B cell (primary cell): ENCODE data around the gene ANO2. TPM values are rescaled to one million over a fixed set of nuclear protein-coding genes. Genes with fewer than 3 reads are reported as not detected.

Experiments
- ATAC-seq: fragments of 200-7000 bp; cut with Tn5 transposase; one replicate; pipeline ENCODE4 v1.10.0; 2021; ENCODE audit warnings: low read depth, mild to moderate bottlenecking, moderate number of reproducible peaks, moderate library complexity
- CTCF ChIA-PET: fragments of 350-600 bp; sonication (Branson Sonifier 250); formaldehyde crosslinking; loops from one replicate; lab custom pipeline; 2021; ENCODE audit warnings: antibody characterized with exemption, inconsistent platforms; lab: Charles Lee
- POLR2A ChIA-PET: fragments of 350-600 bp; sonication (Branson Sonifier 250); formaldehyde crosslinking; loops from one replicate; lab custom pipeline; 2021; ENCODE audit warnings: antibody characterized with exemption; lab: Charles Lee
- DNase-seq: peaks from one replicate; pipeline ENCODE4 v3.0.0; 2013
- H2AFZ ChIP-seq: 2 replicates; pipeline ENCODE4 v1.6.1; 2012; ENCODE audit warnings: mild to moderate bottlenecking, low read depth, low read length; ENCODE audit not compliant: insufficient read depth, poor library complexity, severe bottlenecking
- H3K27ac ChIP-seq, 2 donors: 1 replicate in 1 of 2; 2 replicates in 1 of 2; pipeline ENCODE4 v1.5.1; 2012 to 2013; ENCODE audit warnings: low read length in 2 of 2, mild to moderate bottlenecking in 2 of 2, moderate library complexity in 1 of 2
- H3K27me3 ChIP-seq, 4 experiments: fragments of 200-600 bp in 1 of 4; sonication (generic) in 1 of 4; replicated peaks in 1 of 4; 1 replicate in 2 of 4; 2 replicates in 2 of 4; pipeline versions ENCODE4 v1.6.1 to v1.7.0; 2013 to 2016; ENCODE audit warnings: low read length in 3 of 4, mild to moderate bottlenecking in 2 of 4, mixed read lengths in 1 of 4, moderate library complexity in 1 of 4; ENCODE audit not compliant: insufficient read depth in 4 of 4, control insufficient read depth in 3 of 4; ENCODE audit errors: control extremely low read depth in 1 of 4
- H3K36me3 ChIP-seq, 2 experiments: replicated peaks in 1 of 2; 1 replicate in 1 of 2; 2 replicates in 1 of 2; pipeline versions ENCODE4 v1.6.1 to v1.7.1; 2013; ENCODE audit warnings: low read length in 1 of 2; ENCODE audit not compliant: insufficient read depth in 2 of 2, control insufficient read depth in 1 of 2; ENCODE audit errors: control extremely low read depth in 1 of 2, extremely low read depth in 1 of 2
- H3K4me1 ChIP-seq, 2 donors: fragments of 200-600 bp in 1 of 2; sonication (generic) in 1 of 2; 1 replicate in 1 of 2; 2 replicates in 1 of 2; pipeline versions ENCODE4 v1.5.1 to v1.6.1; 2013 to 2017; ENCODE audit warnings: low read length in 2 of 2; ENCODE audit not compliant: control insufficient read depth in 2 of 2, insufficient read depth in 2 of 2
- H3K4me2 ChIP-seq: replicated peaks from 2 replicates; pipeline ENCODE3; 2012; ENCODE audit warnings: mild to moderate bottlenecking, low read depth, low read length; ENCODE audit not compliant: poor library complexity, severe bottlenecking
- H3K4me3 ChIP-seq, 5 experiments: fragments of 200-600 bp in 1 of 5; sonication (generic) in 1 of 5; 1 replicate in 3 of 5; 2 replicates in 2 of 5; pipeline versions ENCODE4 v1.5.1 to v1.7.0; 2011 to 2016; ENCODE audit warnings: low read length in 4 of 5, mild to moderate bottlenecking in 4 of 5, low read depth in 2 of 5, control low read depth in 1 of 5, moderate library complexity in 1 of 5; ENCODE audit not compliant: insufficient read depth in 1 of 5; ENCODE audit errors: control extremely low read depth in 1 of 5, extremely low read depth in 1 of 5
- H3K79me2 ChIP-seq: fragments of 200-600 bp; sonication (generic); one replicate; pipeline ENCODE4 v1.6.0; 2016; ENCODE audit warnings: low read length; ENCODE audit not compliant: control insufficient read depth, insufficient read depth
- H3K9ac ChIP-seq: fragments of 200-600 bp; sonication (generic); 2 replicates; pipeline ENCODE4 v1.6.1; 2017; ENCODE audit warnings: mild to moderate bottlenecking, low read length, moderate library complexity
- H3K9me3 ChIP-seq, 3 donors: one replicate each; pipeline versions ENCODE4 v1.6.1 to v1.7.1; 2013; ENCODE audit warnings: low read length in 2 of 3; ENCODE audit not compliant: control insufficient read depth in 2 of 3, insufficient read depth in 1 of 3; ENCODE audit errors: control extremely low read depth in 1 of 3
- H4K20me1 ChIP-seq: 2 replicates; pipeline ENCODE4 v1.6.0; 2012; ENCODE audit warnings: mild to moderate bottlenecking, low read length; ENCODE audit not compliant: insufficient read depth, control insufficient read depth, poor library complexity, severe bottlenecking
- H3K27ac Mint-ChIP-seq: one replicate; pipeline ENCODE4 v1.8.0; 2021; ENCODE audit warnings: mixed read lengths
- H3K27me3 Mint-ChIP-seq: one replicate; pipeline ENCODE4 v1.8.0; 2021; ENCODE audit warnings: mixed read lengths
- H3K4me1 Mint-ChIP-seq: one replicate; pipeline ENCODE4 v1.8.0; 2021; ENCODE audit warnings: mixed read lengths
- H3K4me3 Mint-ChIP-seq: one replicate; pipeline ENCODE4 v1.8.0; 2021; ENCODE audit warnings: mixed read lengths
- H3K9me3 Mint-ChIP-seq: one replicate; pipeline ENCODE4 v1.8.0; 2022; ENCODE audit warnings: mixed read lengths; ENCODE audit not compliant: insufficient read depth
- EZH2 ChIP-seq: IDR thresholded peaks from 2 replicates; pipeline ENCODE4 v1.6.1; 2012; ENCODE audit warnings: borderline replicate concordance, low read depth, mild to moderate bottlenecking, moderate library complexity, low read length; ENCODE audit not compliant: insufficient read depth, poor library complexity, severe bottlenecking
- whole genome bisulfite sequencing: methylation state at CpG from one replicate; pipeline ENCODE4 v1.1.5; 2013; ENCODE audit warnings: missing lambda C conversion rate; ENCODE audit not compliant: insufficient coverage; 5-methylcytosine and 5-hydroxymethylcytosine counted together
- intact Hi-C: fragments of 100-400 bp; cut with micrococcal nuclease; formaldehyde crosslinking; loops from one replicate; pipeline ENCODE4 v1.10.0; 2022
- polyA plus RNA-seq: library from polyadenylated mRNA; depleted of rRNA; stranded (reverse); fragments of >200 nt; gene quantifications from 2 replicates; pipeline ENCODE4 v1.2.3, GENCODE V29; 2012
- total RNA-seq, 2 donors: library from RNA; stranded (reverse); fragments of 120-200 nt in 1 of 2; gene quantifications; 1 replicate in 1 of 2; 2 replicates in 1 of 2; pipeline versions ENCODE4 v1.2.3 to v1.2.4, GENCODE V29; 2013 to 2022
- TF ChIP-seq, protein P1 (sequence below): fragments of 200-600 bp; IDR thresholded peaks from one replicate; pipeline ENCODE4 v1.8.0; 2022; ENCODE audit warnings: antibody characterized with exemption, mild to moderate bottlenecking

Gene ANO2
- total and polyA plus RNA-seq, 2 donors (not counting 1 experiment from before 2014, with no cell fraction given), result not detected

DNA sequence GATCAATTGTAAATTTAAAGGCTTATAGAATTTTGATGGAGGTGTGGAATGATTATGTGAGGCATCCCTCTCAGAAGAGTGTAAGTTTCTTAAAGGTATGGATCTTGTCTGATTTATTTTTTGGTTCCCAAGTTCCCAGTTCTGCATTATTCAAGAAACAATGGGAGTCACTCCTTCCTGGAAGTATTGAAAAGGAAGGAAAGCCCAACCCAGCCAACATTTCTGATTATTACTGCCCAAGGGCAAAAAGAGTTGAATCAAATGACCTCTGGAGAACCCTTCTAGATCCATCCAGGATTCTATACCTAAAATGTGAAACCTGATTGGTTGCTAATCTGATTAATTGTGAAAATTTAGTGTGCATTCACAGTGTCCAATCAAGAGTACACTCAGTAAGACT is 166.2 kb downstream of the ANO2 start:
- Histone ChIP-seq H3K27me3 (no peaks in the 10 kb centered on the region), H4K20me1 (no peaks in the 10 kb centered on the region), H3K27ac (no peak overlapping the region), H3K4me2 (no peak overlapping the region), H3K9ac (no peak overlapping the region), H3K79me2 (no peaks in the 10 kb centered on the region), H2AFZ (no peak overlapping the region), H3K9me3 (no peaks in the 10 kb centered on the region), H3K36me3 (no peaks in the 10 kb centered on the region), H3K4me3 (no peak overlapping the region), H3K4me1 (no peaks in the 10 kb centered on the region)
- no peak for TF ChIP-seq EZH2
- TF ChIP-seq, protein P1, sequence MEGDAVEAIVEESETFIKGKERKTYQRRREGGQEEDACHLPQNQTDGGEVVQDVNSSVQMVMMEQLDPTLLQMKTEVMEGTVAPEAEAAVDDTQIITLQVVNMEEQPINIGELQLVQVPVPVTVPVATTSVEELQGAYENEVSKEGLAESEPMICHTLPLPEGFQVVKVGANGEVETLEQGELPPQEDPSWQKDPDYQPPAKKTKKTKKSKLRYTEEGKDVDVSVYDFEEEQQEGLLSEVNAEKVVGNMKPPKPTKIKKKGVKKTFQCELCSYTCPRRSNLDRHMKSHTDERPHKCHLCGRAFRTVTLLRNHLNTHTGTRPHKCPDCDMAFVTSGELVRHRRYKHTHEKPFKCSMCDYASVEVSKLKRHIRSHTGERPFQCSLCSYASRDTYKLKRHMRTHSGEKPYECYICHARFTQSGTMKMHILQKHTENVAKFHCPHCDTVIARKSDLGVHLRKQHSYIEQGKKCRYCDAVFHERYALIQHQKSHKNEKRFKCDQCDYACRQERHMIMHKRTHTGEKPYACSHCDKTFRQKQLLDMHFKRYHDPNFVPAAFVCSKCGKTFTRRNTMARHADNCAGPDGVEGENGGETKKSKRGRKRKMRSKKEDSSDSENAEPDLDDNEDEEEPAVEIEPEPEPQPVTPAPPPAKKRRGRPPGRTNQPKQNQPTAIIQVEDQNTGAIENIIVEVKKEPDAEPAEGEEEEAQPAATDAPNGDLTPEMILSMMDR, result no peak
- intact Hi-C loops, result no loop called here
- ChIA-PET CTCF (no interaction called here), POLR2A (no interaction called here)
- DNase-seq, result no peak
- no peak overlapping the region for H3K27ac Mint-ChIP-seq
- no peaks in the 10 kb centered on the region for H3K9me3 Mint-ChIP-seq
- H3K27me3 Mint-ChIP-seq, result peaks cover 19% of the 10 kb centered on the region
- H3K4me1 Mint-ChIP-seq, result no peaks in the 10 kb centered on the region
- no peak for ATAC-seq
- no peak overlapping the region for H3K4me3 Mint-ChIP-seq

DNA sequence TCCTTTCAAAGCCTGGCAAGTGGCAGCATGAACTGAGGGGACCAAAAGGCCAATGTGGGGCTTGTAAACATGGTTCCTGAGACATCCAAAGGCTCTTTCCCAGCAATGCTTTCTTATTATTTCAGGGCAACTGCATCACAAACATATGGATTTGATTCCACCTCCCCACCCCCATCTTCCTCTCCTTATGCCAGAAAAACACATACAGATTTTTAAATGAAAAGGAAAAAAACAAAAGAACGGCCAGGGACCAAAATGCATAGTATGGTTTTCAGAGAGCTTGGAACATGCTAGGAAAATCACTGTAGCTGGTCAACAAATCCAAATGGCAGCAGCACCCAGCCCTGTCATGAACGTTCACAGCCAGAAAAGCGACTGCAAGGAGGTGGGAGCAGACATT is 167.6 kb downstream of the ANO2 start:
- TF ChIP-seq EZH2, result no peak
- TF ChIP-seq, protein P1, result no peak
- Histone ChIP-seq H3K4me3 (no peak overlapping the region), H3K79me2 (no peaks in the 10 kb centered on the region), H3K36me3 (no peaks in the 10 kb centered on the region), H3K9ac (no peak overlapping the region), H3K27ac (no peak overlapping the region), H4K20me1 (no peaks in the 10 kb centered on the region), H3K9me3 (no peaks in the 10 kb centered on the region), H3K4me1 (no peaks in the 10 kb centered on the region), H3K27me3 (no peaks in the 10 kb centered on the region), H3K4me2 (no peak overlapping the region), H2AFZ (no peak overlapping the region)
- H3K4me3 Mint-ChIP-seq, result no peak overlapping the region
- H3K27me3 Mint-ChIP-seq, result peaks cover 18% of the 10 kb centered on the region
- 76% methylated on average over 3 of the region's 3 CpGs for WGBS
- intact Hi-C loops, result no loop called here
- ChIA-PET CTCF (no interaction called here), POLR2A (no interaction called here)
- no peaks in the 10 kb centered on the region for H3K4me1 Mint-ChIP-seq
- H3K9me3 Mint-ChIP-seq, result no peaks in the 10 kb centered on the region
- ATAC-seq (no peak), DNase-seq (no peak)
- H3K27ac Mint-ChIP-seq, result no peak overlapping the region
